Endothelial cell of umbilical vein (primary cell): Measurements from ENCODE around the gene DCUN1D2. TPM values are rescaled to one million over a fixed set of nuclear protein-coding genes. Genes with fewer than 3 reads are reported as not detected.

Experiments
- BruUV-seq: library from RNA; stranded (reverse); fragments of 400-500 nt; replicated peaks from 2 replicates; lab custom pipeline; 2021; lab: Mats Ljungman, UMichigan
- CTCF ChIA-PET: fragments of 300-600, 350-600 bp; sonication (Branson Sonifier 250); formaldehyde crosslinking; loops from one replicate; lab custom pipeline; 2021; ENCODE audit warnings: antibody characterized with exemption, inconsistent platforms; lab: Charles Lee
- POLR2A ChIA-PET: fragments of 300-600, 350-600 bp; sonication (Branson Sonifier 250); formaldehyde crosslinking; loops from one replicate; lab custom pipeline; 2021; ENCODE audit warnings: antibody characterized with exemption, inconsistent platforms; lab: Charles Lee
- DNase-seq: peaks from one replicate; pipeline ENCODE4 v3.0.0-alpha.2; 2011; ENCODE audit warnings: low read depth, low spot score
- FAIRE-seq: peaks from 2 replicates; lab custom pipeline; 2011; peaks lifted over from hg19 to GRCh38; lab: Jason Lieb, UNC
- H2AFZ ChIP-seq: 2 replicates; pipeline ENCODE4 v1.6.0; 2012; ENCODE audit warnings: low read depth, low read length, control low read depth, inconsistent platforms
- H3K27ac ChIP-seq: 2 replicates; pipeline ENCODE4 v1.5.1; 2011; ENCODE audit warnings: low read depth, mild to moderate bottlenecking, control low read depth, low read length, moderate library complexity; ENCODE audit not compliant: insufficient read depth
- H3K27me3 ChIP-seq, 2 experiments: 2 replicates each; pipeline versions ENCODE4 v1.6.0 to v1.6.1; 2011; ENCODE audit warnings: low read length in 2 of 2, mixed read lengths in 1 of 2; ENCODE audit not compliant: control insufficient read depth in 2 of 2, insufficient read depth in 2 of 2
- H3K36me3 ChIP-seq, 2 experiments: 2 replicates in 1 of 2; 3 replicates in 1 of 2; pipeline ENCODE4 v1.5.1; 2011; ENCODE audit warnings: low read length in 2 of 2, mild to moderate bottlenecking in 1 of 2, moderate library complexity in 1 of 2; ENCODE audit not compliant: control insufficient read depth in 2 of 2, insufficient read depth in 2 of 2; ENCODE audit errors: extremely low read depth in 1 of 2
- H3K4me1 ChIP-seq: 3 replicates; pipeline ENCODE4 v1.5.1; 2011; ENCODE audit warnings: mild to moderate bottlenecking, low read length; ENCODE audit not compliant: control insufficient read depth, insufficient read depth; ENCODE audit errors: extremely low read depth
- H3K4me2 ChIP-seq: 2 replicates; pipeline ENCODE4 v1.6.1; 2011; ENCODE audit warnings: low read length, control low read depth, mixed read lengths; ENCODE audit not compliant: insufficient read depth
- H3K4me3 ChIP-seq, 3 experiments: fragments of 200-600 bp in 1 of 3; sonication (generic), shearing (Covaris generic) in 1 of 3; replicated peaks in 1 of 3; 2 replicates each; pipeline ENCODE4 v1.5.1; 2011 to 2016; ENCODE audit warnings: control low read depth in 3 of 3, low read length in 3 of 3, mild to moderate bottlenecking in 2 of 3, inconsistent platforms in 1 of 3, low read depth in 1 of 3, moderate library complexity in 1 of 3; ENCODE audit not compliant: insufficient read depth in 1 of 3
- H3K79me2 ChIP-seq: 2 replicates; pipeline ENCODE4 v1.6.0; 2012; ENCODE audit warnings: low read length, inconsistent platforms; ENCODE audit not compliant: control insufficient read depth, insufficient read depth
- H3K9ac ChIP-seq: replicated peaks from 2 replicates; pipeline ENCODE3; 2011; ENCODE audit warnings: low read length, control low read depth; ENCODE audit not compliant: insufficient read depth; ENCODE audit errors: extremely low read depth
- H3K9me1 ChIP-seq: replicated peaks from 3 replicates; pipeline ENCODE4 v1.6.0; 2011; ENCODE audit warnings: mild to moderate bottlenecking, low read length; ENCODE audit not compliant: control insufficient read depth, insufficient read depth; ENCODE audit errors: extremely low read depth
- H3K9me3 ChIP-seq: replicated peaks from 2 replicates; pipeline ENCODE4 v1.5.1; 2012; ENCODE audit warnings: low read length, inconsistent platforms; ENCODE audit not compliant: control insufficient read depth, insufficient read depth
- H4K20me1 ChIP-seq: replicated peaks from 2 replicates; pipeline ENCODE3; 2011; ENCODE audit warnings: mild to moderate bottlenecking, low read length; ENCODE audit not compliant: control insufficient read depth, insufficient read depth; ENCODE audit errors: extremely low read depth
- EZH2 ChIP-seq: IDR thresholded peaks from 2 replicates; pipeline ENCODE4 v1.6.1; 2012; ENCODE audit warnings: borderline replicate concordance, low read depth, mild to moderate bottlenecking, moderate library complexity, low read length, inconsistent platforms; ENCODE audit not compliant: severe bottlenecking
- FOS ChIP-seq: IDR thresholded peaks from 2 replicates; pipeline ENCODE4 v1.6.1; 2011; ENCODE audit warnings: mild to moderate bottlenecking, low read length, moderate library complexity, borderline replicate concordance; ENCODE audit not compliant: insufficient read depth
- GATA2 ChIP-seq: IDR thresholded peaks from 2 replicates; pipeline ENCODE4 v1.7.0; 2011; ENCODE audit warnings: low read depth, mild to moderate bottlenecking, moderate library complexity, mixed read lengths, low read length; ENCODE audit not compliant: insufficient read length, insufficient read depth
- JUN ChIP-seq: IDR thresholded peaks from 2 replicates; pipeline ENCODE4 v1.6.1; 2011; ENCODE audit warnings: borderline replicate concordance, low read depth; ENCODE audit not compliant: insufficient read length, insufficient read depth
- MAX ChIP-seq: IDR thresholded peaks from 2 replicates; pipeline ENCODE4 v1.6.1; 2011; ENCODE audit not compliant: insufficient read depth, insufficient read length
- MYC ChIP-seq: IDR thresholded peaks from one replicate; pipeline ENCODE4 v1.6.1; 2011; ENCODE audit warnings: mild to moderate bottlenecking, low read depth, low read length
- POLR2A ChIP-seq: IDR thresholded peaks from 2 replicates; pipeline ENCODE4 v1.6.1; 2012; ENCODE audit warnings: low read depth, mild to moderate bottlenecking, control low read depth, low read length
- POLR2AphosphoS5 ChIP-seq: IDR thresholded peaks from 2 replicates; pipeline ENCODE4 v1.6.1; 2012; ENCODE audit warnings: low read depth, mild to moderate bottlenecking, control low read depth, low read length, moderate library complexity; ENCODE audit not compliant: insufficient read depth
- dilution Hi-C: fragments of 300-500 bp; cut with MboI; formaldehyde crosslinking; loops from one replicate; pipeline ENCODE4 v1.15.0; 2019; ENCODE audit warnings: low sequenced_read_pairs; ENCODE audit not compliant: extremely low pct_ligation_motif_present
- intact Hi-C: fragments of 100-400 bp; cut with micrococcal nuclease; formaldehyde crosslinking; loops from one replicate; pipeline ENCODE4 v1.10.0; 2022
- polyA plus RNA-seq, 4 experiments: library from polyadenylated mRNA; depleted of rRNA in 3 of 4; stranded (reverse) in 3 of 4; unstranded in 1 of 4; fragments of >200 nt; gene quantifications; 2 replicates each; pipeline versions ENCODE4 v1.2.1 to v1.2.3, GENCODE V29; 2011 to 2012; ENCODE audit warnings: missing spikeins in 1 of 4
- total RNA-seq: library from RNA; stranded (reverse); gene quantifications from 2 replicates; pipeline ENCODE4 v1.2.3, GENCODE V29; 2021
- TF ChIP-seq, protein P1 (sequence below), 2 donors: IDR thresholded peaks; 1 replicate in 1 of 2; 2 replicates in 1 of 2; pipeline ENCODE4 v1.5.1; 2011; ENCODE audit warnings: low read length in 2 of 2, mild to moderate bottlenecking in 2 of 2, moderate library complexity in 2 of 2, control low read depth in 1 of 2, inconsistent platforms in 1 of 2, low read depth in 1 of 2; ENCODE audit not compliant: insufficient read depth in 1 of 2; ENCODE audit errors: extremely low read depth in 1 of 2

DCUN1D2 gene
- total and polyA plus RNA-seq, 2 donors (not counting 3 experiments of a cell fraction or from before 2014, with no cell fraction given): 10.5 to 24.9 TPM

GRCh38 chr13:113432506-113433270, 57.8 kb downstream of the DCUN1D2 start:
- H3K27ac ChIP-seq: no peak overlapping the region
- no peak overlapping the region for H3K4me3 ChIP-seq
- intact Hi-C loops (no loop called here), dilution Hi-C loops (no loop called here)
- H2AFZ ChIP-seq: no peak overlapping the region
- H3K36me3 ChIP-seq: no peaks in the 10 kb centered on the region
- H3K4me2 ChIP-seq: no peak overlapping the region
- no peaks in the 10 kb centered on the region for H3K4me1 ChIP-seq
- no peak for DNase-seq
- H3K9me1 ChIP-seq: no peaks in the 10 kb centered on the region
- H3K27me3 ChIP-seq: no peaks in the 10 kb centered on the region
- no peaks in the 10 kb centered on the region for H3K9me3 ChIP-seq
- H4K20me1 ChIP-seq: no peaks in the 10 kb centered on the region
- no peak for FAIRE-seq
- POLR2A ChIA-PET: no interaction called here
- no peak overlapping the region for H3K9ac ChIP-seq
- CTCF ChIA-PET: no interaction called here
- no peaks in the 10 kb centered on the region for H3K79me2 ChIP-seq
- BruUV-seq: no TSS peak
- no peak for TF ChIP-seq GATA2
- no peak for TF ChIP-seq MAX
- no peak for TF ChIP-seq POLR2AphosphoS5
- no peak for TF ChIP-seq MYC
- TF ChIP-seq EZH2: no peak
- TF ChIP-seq POLR2A: no peak
- TF ChIP-seq, protein P1, sequence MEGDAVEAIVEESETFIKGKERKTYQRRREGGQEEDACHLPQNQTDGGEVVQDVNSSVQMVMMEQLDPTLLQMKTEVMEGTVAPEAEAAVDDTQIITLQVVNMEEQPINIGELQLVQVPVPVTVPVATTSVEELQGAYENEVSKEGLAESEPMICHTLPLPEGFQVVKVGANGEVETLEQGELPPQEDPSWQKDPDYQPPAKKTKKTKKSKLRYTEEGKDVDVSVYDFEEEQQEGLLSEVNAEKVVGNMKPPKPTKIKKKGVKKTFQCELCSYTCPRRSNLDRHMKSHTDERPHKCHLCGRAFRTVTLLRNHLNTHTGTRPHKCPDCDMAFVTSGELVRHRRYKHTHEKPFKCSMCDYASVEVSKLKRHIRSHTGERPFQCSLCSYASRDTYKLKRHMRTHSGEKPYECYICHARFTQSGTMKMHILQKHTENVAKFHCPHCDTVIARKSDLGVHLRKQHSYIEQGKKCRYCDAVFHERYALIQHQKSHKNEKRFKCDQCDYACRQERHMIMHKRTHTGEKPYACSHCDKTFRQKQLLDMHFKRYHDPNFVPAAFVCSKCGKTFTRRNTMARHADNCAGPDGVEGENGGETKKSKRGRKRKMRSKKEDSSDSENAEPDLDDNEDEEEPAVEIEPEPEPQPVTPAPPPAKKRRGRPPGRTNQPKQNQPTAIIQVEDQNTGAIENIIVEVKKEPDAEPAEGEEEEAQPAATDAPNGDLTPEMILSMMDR (IDR thresholded peaks at IDR 0.05; ENCODE audit: extremely low read depth in 1 of 2, insufficient read depth in 1 of 2, low read depth in 1 of 2, low read length in 2 of 2): no peak
- TF ChIP-seq JUN: no peak
- TF ChIP-seq FOS: no peak
